ENCODE data around the gene ATP1A2.

ATP1A2 gene

DNA sequence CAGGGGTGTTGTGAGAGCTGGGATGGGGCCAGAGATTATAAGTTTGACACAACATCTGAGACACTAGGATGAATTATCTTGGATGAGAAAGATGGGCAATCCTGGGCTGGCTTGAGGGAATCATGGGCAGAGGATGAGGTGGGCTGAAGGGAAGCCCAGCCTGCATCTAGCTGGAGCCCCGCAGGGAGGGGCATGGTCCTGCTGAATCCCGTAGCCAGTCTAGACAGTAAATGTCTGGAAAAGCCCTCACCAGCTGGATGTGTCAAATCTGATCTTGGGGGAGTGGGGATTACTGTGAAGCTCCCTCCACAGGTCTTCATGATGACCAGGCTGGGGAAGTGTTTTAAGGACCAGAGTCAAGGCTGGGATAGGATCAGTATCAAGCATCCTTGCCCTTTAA is 71.2 kb downstream of the ATP1A2 start:
- no peak for DNase-seq

- no peak for DNase-seq
Measured at GRCh38 chr1:160187407-160187806, 71.8 kb downstream of the ATP1A2 start.

- no peak for DNase-seq
Measured at GRCh38 chr1:160188341-160188740, 72.8 kb downstream of the ATP1A2 start.

DNA sequence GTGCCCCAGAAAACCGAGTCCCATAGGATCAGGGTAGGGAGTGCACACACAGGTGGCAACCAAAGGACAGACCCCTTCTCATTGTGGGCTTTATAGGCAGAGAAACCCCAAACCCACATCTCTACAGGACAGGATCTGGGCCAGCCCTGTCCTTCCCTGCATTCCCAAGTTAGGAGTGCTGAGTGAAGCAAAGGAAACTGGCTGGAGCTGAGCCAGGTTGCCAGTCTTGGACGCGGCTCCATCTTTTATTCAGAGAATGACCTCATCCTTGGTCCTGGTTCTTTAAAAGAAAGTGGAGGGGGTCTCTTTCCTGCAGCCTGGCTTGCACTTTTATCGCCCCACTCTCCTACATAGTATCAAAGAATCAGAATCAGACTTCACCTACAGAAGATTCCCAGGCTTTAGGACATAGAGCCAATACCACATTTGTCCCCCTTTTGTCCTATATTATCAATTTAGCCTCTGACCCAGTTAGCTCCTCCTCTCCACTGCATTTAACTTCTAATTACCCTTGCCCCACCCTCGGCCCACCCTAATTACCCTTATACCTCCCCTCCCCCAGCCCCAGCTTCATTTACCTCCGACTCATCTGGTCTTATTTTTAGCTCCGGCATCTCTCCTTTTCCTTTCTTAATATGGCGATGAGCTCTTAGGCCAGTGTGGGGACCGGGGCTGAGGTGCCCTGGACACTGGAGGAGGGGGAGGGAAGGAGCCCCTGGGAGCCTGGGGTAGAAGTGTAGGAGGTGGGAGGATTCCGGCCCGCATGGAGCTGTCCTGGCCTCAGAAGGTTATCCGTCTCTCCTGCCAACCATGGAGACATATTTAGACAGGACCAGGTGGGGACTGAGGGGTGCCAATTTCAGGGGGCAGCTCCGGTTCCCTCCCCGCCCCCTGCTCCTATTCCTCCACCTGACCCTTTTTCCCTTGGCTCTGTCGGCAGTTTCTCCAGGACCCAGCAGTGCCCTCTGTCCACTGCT is 74.4 kb downstream of the ATP1A2 start, which contains the start of gene CASQ1:
TSS of gene CASQ1 (plus strand) at position 927 of the 977 bp plus-strand sequence. CDS start 177 bp downstream, outside the sequence.
- no peak for DNase-seq

DNA sequence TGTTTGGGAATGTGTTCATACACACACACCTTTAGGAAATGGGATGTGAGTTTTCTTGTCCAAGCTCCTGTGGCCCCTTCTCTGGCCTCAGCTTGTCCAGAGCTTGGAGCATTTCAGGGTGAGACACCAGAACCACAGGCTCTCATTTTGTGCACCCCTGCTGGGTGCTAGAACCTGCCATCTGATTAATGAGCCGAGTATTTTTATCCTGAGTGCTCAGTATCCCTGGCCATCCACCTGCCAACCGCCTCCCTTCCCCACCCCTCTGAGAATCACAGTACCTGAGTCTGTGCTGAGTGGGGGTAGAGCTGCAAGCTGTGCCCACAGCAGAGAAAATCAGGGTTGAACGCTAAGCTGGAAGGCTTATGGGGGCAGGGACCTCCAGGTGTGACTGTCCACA is 76.2 kb downstream of the ATP1A2 start:
- no peak for DNase-seq

- DNase-seq: no peak
Measured at GRCh38 chr1:160192234-160192633, 76.7 kb downstream of the ATP1A2 start.

Measured in stimulated activated CD4-positive, alpha-beta T cell treated with anti-CD3 and anti-CD28 coated beads, Interleukin-2, amount 100 ng/mL, for 24 hours (primary cell).